ENCODE data around the gene TCF23. TPM values are rescaled to one million over a fixed set of nuclear protein-coding genes. Genes with fewer than 3 reads are reported as not detected.
"Not testable (repeated sequence)": the region's sequence is repeated elsewhere in the genome, so short reads cannot be mapped to it uniquely, and the experiment has no call there.

The TCF23 gene
- total RNA-seq, 2 experiments from 2014 or later = not detected

GRCh38 chr2:27109083-27109482 is 39.7 kb upstream of the TCF23 start:
- H3K27me3 ChIP-seq (ENCODE audit: control insufficient read depth in 1 of 2, insufficient read depth in 2 of 2, low read length in 2 of 2) = no peaks in the 10 kb centered on the region
- ChIA-PET CTCF (interaction anchor here (0.7 kb wide), 1 partner anchor 30 kb away, joined by 4 read pairs; no protein-coding TSS in a partner anchor), POLR2A (interaction anchor here (0.6 kb wide), 1 partner anchor 74 kb away, joined by 3 read pairs; no protein-coding TSS in a partner anchor)
- DNase-seq (no peak), ATAC-seq (ENCODE audit: poor library complexity) (no peak)
- H3K36me3 Mint-ChIP-seq (ENCODE audit: low read depth) = no peaks in the 10 kb centered on the region
- H3K27ac Mint-ChIP-seq = no peak overlapping the region
- no peak overlapping the region for H3K4me3 ChIP-seq (ENCODE audit: low read length)
- no peak overlapping the region for H3K27ac ChIP-seq (ENCODE audit: low read depth in 1 of 2, low read length in 2 of 2)
- H3K4me1 ChIP-seq (ENCODE audit: insufficient read depth, low read length) = no peaks in the 10 kb centered on the region
- no peaks in the 10 kb centered on the region for H3K9me3 Mint-ChIP-seq
- intact Hi-C loops (cut with DNase I, micrococcal nuclease) = no loop called here
- no peaks in the 10 kb centered on the region for H3K36me3 ChIP-seq (ENCODE audit: insufficient read depth, low read length)
- H3K9me3 ChIP-seq (ENCODE audit: control insufficient read depth in 1 of 2, insufficient read depth in 1 of 2, low read length in 2 of 2) = no peaks in the 10 kb centered on the region
- H3K4me1 Mint-ChIP-seq (ENCODE audit: low read depth) = no peaks in the 10 kb centered on the region
- H3K4me3 Mint-ChIP-seq = no peak overlapping the region
- TF ChIP-seq, protein P1, sequence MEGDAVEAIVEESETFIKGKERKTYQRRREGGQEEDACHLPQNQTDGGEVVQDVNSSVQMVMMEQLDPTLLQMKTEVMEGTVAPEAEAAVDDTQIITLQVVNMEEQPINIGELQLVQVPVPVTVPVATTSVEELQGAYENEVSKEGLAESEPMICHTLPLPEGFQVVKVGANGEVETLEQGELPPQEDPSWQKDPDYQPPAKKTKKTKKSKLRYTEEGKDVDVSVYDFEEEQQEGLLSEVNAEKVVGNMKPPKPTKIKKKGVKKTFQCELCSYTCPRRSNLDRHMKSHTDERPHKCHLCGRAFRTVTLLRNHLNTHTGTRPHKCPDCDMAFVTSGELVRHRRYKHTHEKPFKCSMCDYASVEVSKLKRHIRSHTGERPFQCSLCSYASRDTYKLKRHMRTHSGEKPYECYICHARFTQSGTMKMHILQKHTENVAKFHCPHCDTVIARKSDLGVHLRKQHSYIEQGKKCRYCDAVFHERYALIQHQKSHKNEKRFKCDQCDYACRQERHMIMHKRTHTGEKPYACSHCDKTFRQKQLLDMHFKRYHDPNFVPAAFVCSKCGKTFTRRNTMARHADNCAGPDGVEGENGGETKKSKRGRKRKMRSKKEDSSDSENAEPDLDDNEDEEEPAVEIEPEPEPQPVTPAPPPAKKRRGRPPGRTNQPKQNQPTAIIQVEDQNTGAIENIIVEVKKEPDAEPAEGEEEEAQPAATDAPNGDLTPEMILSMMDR (IDR thresholded peaks at IDR 0.05) = no peak
- peaks cover 19% of the 10 kb centered on the region for H3K27me3 Mint-ChIP-seq

- H3K4me3 ChIP-seq (ENCODE audit: low read length); ATAC-seq (ENCODE audit: poor library complexity); H3K27ac Mint-ChIP-seq; POLR2A ChIA-PET; H3K27ac ChIP-seq (ENCODE audit: low read depth in 1 of 2, low read length in 2 of 2); H3K4me1 ChIP-seq (ENCODE audit: insufficient read depth, low read length); H3K27me3 ChIP-seq (ENCODE audit: control insufficient read depth in 1 of 2, insufficient read depth in 2 of 2, low read length in 2 of 2); DNase-seq; H3K4me1 Mint-ChIP-seq (ENCODE audit: low read depth); H3K36me3 Mint-ChIP-seq (ENCODE audit: low read depth); CTCF ChIA-PET; H3K4me3 Mint-ChIP-seq; H3K9me3 Mint-ChIP-seq; H3K36me3 ChIP-seq (ENCODE audit: insufficient read depth, low read length); H3K9me3 ChIP-seq (ENCODE audit: control insufficient read depth in 1 of 2, insufficient read depth in 1 of 2, low read length in 2 of 2): not testable (repeated sequence)
- H3K27me3 Mint-ChIP-seq = peaks cover 19% of the 10 kb centered on the region
- intact Hi-C loops (cut with DNase I, micrococcal nuclease) = loop anchor here in 1 of 2 experiments (5.0 kb wide), 1 partner anchor 37 kb away; the partner anchor contains the start of gene TCF23
Observed at GRCh38 chr2:27110603-27111352, 38.0 kb upstream of the TCF23 start.

- H3K27me3 ChIP-seq (ENCODE audit: control insufficient read depth in 1 of 2, insufficient read depth in 2 of 2, low read length in 2 of 2); ATAC-seq (ENCODE audit: poor library complexity); H3K4me1 ChIP-seq (ENCODE audit: insufficient read depth, low read length); H3K27ac Mint-ChIP-seq; H3K4me1 Mint-ChIP-seq (ENCODE audit: low read depth); DNase-seq; H3K4me3 ChIP-seq (ENCODE audit: low read length); H3K36me3 ChIP-seq (ENCODE audit: insufficient read depth, low read length); H3K27ac ChIP-seq (ENCODE audit: low read depth in 1 of 2, low read length in 2 of 2); H3K4me3 Mint-ChIP-seq; H3K36me3 Mint-ChIP-seq (ENCODE audit: low read depth); H3K9me3 Mint-ChIP-seq; H3K9me3 ChIP-seq (ENCODE audit: control insufficient read depth in 1 of 2, insufficient read depth in 1 of 2, low read length in 2 of 2): not testable (repeated sequence)
- ChIA-PET POLR2A (interaction anchor here (1.5 kb wide), 1 partner anchor 12 kb away, joined by 6 read pairs; the partner anchor contains the start of gene ABHD1), CTCF (interaction anchor here (0.6 kb wide), 1 partner anchor 141 kb away, joined by 5 read pairs; no protein-coding TSS in a partner anchor)
- peaks cover 13% of the 10 kb centered on the region for H3K27me3 Mint-ChIP-seq
- intact Hi-C loops (cut with DNase I, micrococcal nuclease) = loop anchor here in 1 of 2 experiments (5.0 kb wide), 1 partner anchor 36 kb away; the partner anchor contains the start of gene TCF23
Observed at GRCh38 chr2:27111392-27112078, 37.3 kb upstream of the TCF23 start.

DNA sequence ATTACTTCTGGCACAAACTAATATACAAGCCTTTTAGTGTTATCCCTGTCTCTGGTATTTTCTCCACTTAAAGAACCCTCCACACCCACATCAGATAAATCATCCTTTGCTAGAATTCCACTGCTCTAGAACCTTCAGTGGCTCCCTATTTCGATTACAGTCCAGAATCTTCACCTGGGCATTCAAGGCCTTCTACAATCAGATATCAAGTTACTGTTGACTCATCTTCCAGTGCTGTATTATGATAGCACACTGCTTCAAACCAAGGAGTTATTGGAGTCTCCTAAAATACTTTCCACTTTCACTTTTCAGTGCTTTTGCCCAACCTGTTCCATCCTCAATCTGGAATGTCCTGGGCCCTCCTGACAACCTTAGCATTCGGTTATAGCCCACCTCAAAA is 33.3 kb upstream of the TCF23 start:
- Histone ChIP-seq H3K4me3 (ENCODE audit: low read length) (no peak overlapping the region), H3K9me3 (ENCODE audit: control insufficient read depth in 1 of 2, insufficient read depth in 1 of 2, low read length in 2 of 2) (peaks cover 0 to 4% of the 10 kb centered on the region in 2 experiments), H3K27ac (ENCODE audit: low read depth in 1 of 2, low read length in 2 of 2) (no peak overlapping the region), H3K27me3 (ENCODE audit: control insufficient read depth in 1 of 2, insufficient read depth in 2 of 2, low read length in 2 of 2) (peaks cover 13 to 14% of the 10 kb centered on the region in 2 experiments), H3K4me1 (ENCODE audit: insufficient read depth, low read length) (peaks cover 9% of the 10 kb centered on the region), H3K36me3 (ENCODE audit: insufficient read depth, low read length) (no peaks in the 10 kb centered on the region)
- intact Hi-C loops (cut with DNase I, micrococcal nuclease) = no loop called here
- Mint-ChIP-seq H3K4me1 (ENCODE audit: low read depth) (peaks cover 10% of the 10 kb centered on the region), H3K27me3 (peaks cover 33% of the 10 kb centered on the region), H3K9me3 (no peaks in the 10 kb centered on the region), H3K27ac (no peak overlapping the region), H3K4me3 (no peak overlapping the region), H3K36me3 (ENCODE audit: low read depth) (no peaks in the 10 kb centered on the region)
- ATAC-seq (ENCODE audit: poor library complexity) (no peak), DNase-seq (no peak)
- ChIA-PET CTCF (no interaction called here), POLR2A (no interaction called here)
- TF ChIP-seq, protein P1 (IDR thresholded peaks at IDR 0.05) = no peak
